OCI-LY1 (cell line): ENCODE measurements around the gene MBNL2.

Experiments
- H2AFZ ChIP-seq: fragments of 200-600 bp; sonication (generic), shearing (Covaris generic); 2 replicates; pipeline ENCODE4 v1.6.0; 2014; ENCODE audit warnings: antibody characterized with exemption, mild to moderate bottlenecking, low read length
- H3F3A ChIP-seq: fragments of 200-600 bp; sonication (generic), shearing (Covaris generic); 2 replicates; pipeline ENCODE4 v1.6.0; 2014; ENCODE audit warnings: mild to moderate bottlenecking, antibody characterized with exemption, low read length, moderate library complexity; ENCODE audit not compliant: insufficient read depth
- H3K27ac ChIP-seq: fragments of 200-600 bp; sonication (generic); 2 replicates; pipeline ENCODE4 v1.5.1; 2014; ENCODE audit warnings: low read length, mixed run types, mild to moderate bottlenecking, low read depth; ENCODE audit not compliant: poor library complexity, severe bottlenecking
- H3K27me3 ChIP-seq: fragments of 200-600 bp; sonication (generic); 2 replicates; pipeline ENCODE4 v1.6.0; 2014; ENCODE audit warnings: antibody characterized with exemption, mild to moderate bottlenecking, low read length, moderate library complexity; ENCODE audit not compliant: insufficient read depth
- H3K36me3 ChIP-seq: fragments of 200-600 bp; sonication (generic); 2 replicates; pipeline ENCODE4 v1.6.1; 2014; ENCODE audit warnings: mild to moderate bottlenecking, antibody characterized with exemption, low read length, moderate library complexity, mixed read lengths; ENCODE audit not compliant: insufficient read depth
- H3K4me1 ChIP-seq: fragments of 200-600 bp; sonication (generic); 2 replicates; pipeline ENCODE4 v1.5.1; 2014; ENCODE audit warnings: mild to moderate bottlenecking, low read length, moderate library complexity; ENCODE audit not compliant: insufficient read depth, severe bottlenecking
- H3K4me2 ChIP-seq: fragments of 200-600 bp; sonication (generic), shearing (Covaris generic); 2 replicates; pipeline ENCODE4 v1.6.1; 2014; ENCODE audit warnings: low read length
- H3K4me3 ChIP-seq: fragments of 200-600 bp; sonication (generic); 2 replicates; pipeline ENCODE4 v1.5.1; 2014; ENCODE audit warnings: low read length, low read depth, mild to moderate bottlenecking, mixed read lengths; ENCODE audit not compliant: poor library complexity, severe bottlenecking
- H3K79me2 ChIP-seq: fragments of 200-600 bp; shearing (Covaris generic); 2 replicates; pipeline ENCODE4 v1.6.1; 2016; ENCODE audit warnings: mixed run types, low read length, mixed read lengths; ENCODE audit not compliant: insufficient read depth
- H3K9ac ChIP-seq: fragments of 200-600 bp; sonication (generic), shearing (Covaris generic); 2 replicates; pipeline ENCODE4 v1.6.1; 2014; ENCODE audit warnings: mild to moderate bottlenecking, low read length, mixed read lengths
- H3K9me2 ChIP-seq: fragments of 200-600 bp; sonication (generic), shearing (Covaris generic); 2 replicates; pipeline ENCODE4 v1.6.1; 2014; ENCODE audit warnings: low read depth, mild to moderate bottlenecking, low read length, mixed read lengths
- H3K9me3 ChIP-seq: fragments of 200-600 bp; shearing (Covaris generic); 2 replicates; pipeline ENCODE4 v1.6.1; 2014; ENCODE audit warnings: low read length, mixed read lengths
- H4K20me1 ChIP-seq: fragments of 200-600 bp; sonication (generic), shearing (Covaris generic); 2 replicates; pipeline ENCODE4 v1.6.0; 2016; ENCODE audit warnings: mild to moderate bottlenecking, low read length; ENCODE audit not compliant: insufficient read depth
- EZH2 ChIP-seq: fragments of 200-600 bp; sonication (generic), shearing (Covaris generic); IDR thresholded peaks from 2 replicates; pipeline ENCODE4 v1.8.0; 2017; ENCODE audit warnings: borderline replicate concordance, mixed run types, mild to moderate bottlenecking, antibody characterized with exemption, low read length, moderate library complexity, mixed read lengths
- TF ChIP-seq, protein P1 (sequence below): fragments of 200-600 bp; sonication (generic), shearing (Covaris generic); IDR thresholded peaks from 2 replicates; pipeline ENCODE4 v1.5.1; 2017; ENCODE audit warnings: mild to moderate bottlenecking, antibody characterized with exemption, low read length, moderate library complexity, mixed read lengths

Gene MBNL2

GRCh38 chr13:97337985-97338499 lies 115.9 kb downstream of the MBNL2 start:
- H3K9me2 ChIP-seq = no peaks in the 10 kb centered on the region
- no peaks in the 10 kb centered on the region for H3K79me2 ChIP-seq
- no peak overlapping the region for H3K4me2 ChIP-seq
- H3K36me3 ChIP-seq = peaks cover 11% of the 10 kb centered on the region; the same call in 1 of the 2 replicates
- no peak overlapping the region for H3K4me3 ChIP-seq
- H3K9ac ChIP-seq = no peak overlapping the region
- no peak overlapping the region for H2AFZ ChIP-seq
- no peaks in the 10 kb centered on the region for H4K20me1 ChIP-seq
- no peak overlapping the region for H3K27ac ChIP-seq
- no peaks in the 10 kb centered on the region for H3K4me1 ChIP-seq
- TF ChIP-seq EZH2 = no peak
- TF ChIP-seq, protein P1, sequence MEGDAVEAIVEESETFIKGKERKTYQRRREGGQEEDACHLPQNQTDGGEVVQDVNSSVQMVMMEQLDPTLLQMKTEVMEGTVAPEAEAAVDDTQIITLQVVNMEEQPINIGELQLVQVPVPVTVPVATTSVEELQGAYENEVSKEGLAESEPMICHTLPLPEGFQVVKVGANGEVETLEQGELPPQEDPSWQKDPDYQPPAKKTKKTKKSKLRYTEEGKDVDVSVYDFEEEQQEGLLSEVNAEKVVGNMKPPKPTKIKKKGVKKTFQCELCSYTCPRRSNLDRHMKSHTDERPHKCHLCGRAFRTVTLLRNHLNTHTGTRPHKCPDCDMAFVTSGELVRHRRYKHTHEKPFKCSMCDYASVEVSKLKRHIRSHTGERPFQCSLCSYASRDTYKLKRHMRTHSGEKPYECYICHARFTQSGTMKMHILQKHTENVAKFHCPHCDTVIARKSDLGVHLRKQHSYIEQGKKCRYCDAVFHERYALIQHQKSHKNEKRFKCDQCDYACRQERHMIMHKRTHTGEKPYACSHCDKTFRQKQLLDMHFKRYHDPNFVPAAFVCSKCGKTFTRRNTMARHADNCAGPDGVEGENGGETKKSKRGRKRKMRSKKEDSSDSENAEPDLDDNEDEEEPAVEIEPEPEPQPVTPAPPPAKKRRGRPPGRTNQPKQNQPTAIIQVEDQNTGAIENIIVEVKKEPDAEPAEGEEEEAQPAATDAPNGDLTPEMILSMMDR = no peak
- H3K27me3 ChIP-seq = no peaks in the 10 kb centered on the region
- H3F3A ChIP-seq = no peaks in the 10 kb centered on the region
- H3K9me3 ChIP-seq = no peaks in the 10 kb centered on the region

GRCh38 chr13:97338571-97338970 lies 116.4 kb downstream of the MBNL2 start:
- H3K9me3 ChIP-seq = no peaks in the 10 kb centered on the region
- no peaks in the 10 kb centered on the region for H3K79me2 ChIP-seq
- TF ChIP-seq, protein P1 = no peak
- no peak for TF ChIP-seq EZH2
- peaks cover 13% of the 10 kb centered on the region; the same call in 1 of the 2 replicates for H3K36me3 ChIP-seq
- H3K9ac ChIP-seq = no peak overlapping the region
- no peak overlapping the region for H3K27ac ChIP-seq
- H3K4me1 ChIP-seq = no peaks in the 10 kb centered on the region
- H4K20me1 ChIP-seq = no peaks in the 10 kb centered on the region
- no peak overlapping the region for H3K4me3 ChIP-seq
- H3K9me2 ChIP-seq = no peaks in the 10 kb centered on the region
- no peak overlapping the region for H3K4me2 ChIP-seq
- no peak overlapping the region for H2AFZ ChIP-seq
- no peaks in the 10 kb centered on the region for H3F3A ChIP-seq
- H3K27me3 ChIP-seq = no peaks in the 10 kb centered on the region

GRCh38 chr13:97339019-97339987 lies 117.2 kb downstream of the MBNL2 start:
- Histone ChIP-seq H3K4me2 (no peak overlapping the region), H3K27me3 (no peaks in the 10 kb centered on the region), H3K79me2 (no peaks in the 10 kb centered on the region), H3F3A (no peaks in the 10 kb centered on the region), H3K27ac (no peak overlapping the region), H3K4me3 (no peak overlapping the region), H4K20me1 (no peaks in the 10 kb centered on the region), H3K9ac (no peak overlapping the region), H3K9me2 (no peaks in the 10 kb centered on the region), H3K36me3 (peaks cover 13% of the 10 kb centered on the region; the same call in 1 of the 2 replicates), H3K9me3 (no peaks in the 10 kb centered on the region), H3K4me1 (no peaks in the 10 kb centered on the region), H2AFZ (no peak overlapping the region)
- no peak for TF ChIP-seq EZH2
- TF ChIP-seq, protein P1 = no peak
